NT2/D1 (cell line): ENCODE measurements around the gene TPRG1L.

Experiments used
- SUZ12 ChIP-seq: IDR thresholded peaks from 2 replicates; pipeline ENCODE4 v1.6.1; 2011; ENCODE audit not compliant: insufficient read length, insufficient read depth; ENCODE audit errors: extremely low read depth
- ZNF274 ChIP-seq: IDR thresholded peaks from 2 replicates; pipeline ENCODE4 v1.6.1; 2011; ENCODE audit warnings: mild to moderate bottlenecking, low read depth, low read length

- TF ChIP-seq ZNF274 (no peak), SUZ12 (no peak)
Observed at GRCh38 chr1:3629561-3630160, 4.8 kb downstream of the TPRG1L start.
